ENCODE data around the gene CTSL. TPM values are rescaled to one million over a fixed set of nuclear protein-coding genes. Genes with fewer than 3 reads are reported as not detected.
A peak's percentile ranks its signal among the peaks of the same experiment; 100 is the strongest.

CTSL gene
- total and polyA plus RNA-seq, 9 donors: 42.8 to 80.3 (median 50.9) TPM

GRCh38 chr9:87683751-87684626 lies 41.9 kb upstream of the CTSL start:
- DNase-seq: no peak
- H3K4me3 ChIP-seq (ENCODE audit: low read length): no peak overlapping the region
- H3K36me3 ChIP-seq (ENCODE audit: control insufficient read depth, insufficient read depth, low read length): peaks cover 31% of the 10 kb centered on the region
- H3K9me3 ChIP-seq (replicated peaks; ENCODE audit: control insufficient read depth, low read depth, low read length): no peaks in the 10 kb centered on the region
- no peaks in the 10 kb centered on the region for H3K27me3 ChIP-seq (ENCODE audit: control insufficient read depth, insufficient read depth, low read length)
- no peak overlapping the region for H3K27ac ChIP-seq (ENCODE audit: low read length)
- WGBS (ENCODE audit: insufficient coverage): 81% methylated on average over 24 of the region's 24 CpGs
- no peaks in the 10 kb centered on the region for H3K4me1 ChIP-seq (ENCODE audit: control insufficient read depth, insufficient read depth, low read length)

DNA sequence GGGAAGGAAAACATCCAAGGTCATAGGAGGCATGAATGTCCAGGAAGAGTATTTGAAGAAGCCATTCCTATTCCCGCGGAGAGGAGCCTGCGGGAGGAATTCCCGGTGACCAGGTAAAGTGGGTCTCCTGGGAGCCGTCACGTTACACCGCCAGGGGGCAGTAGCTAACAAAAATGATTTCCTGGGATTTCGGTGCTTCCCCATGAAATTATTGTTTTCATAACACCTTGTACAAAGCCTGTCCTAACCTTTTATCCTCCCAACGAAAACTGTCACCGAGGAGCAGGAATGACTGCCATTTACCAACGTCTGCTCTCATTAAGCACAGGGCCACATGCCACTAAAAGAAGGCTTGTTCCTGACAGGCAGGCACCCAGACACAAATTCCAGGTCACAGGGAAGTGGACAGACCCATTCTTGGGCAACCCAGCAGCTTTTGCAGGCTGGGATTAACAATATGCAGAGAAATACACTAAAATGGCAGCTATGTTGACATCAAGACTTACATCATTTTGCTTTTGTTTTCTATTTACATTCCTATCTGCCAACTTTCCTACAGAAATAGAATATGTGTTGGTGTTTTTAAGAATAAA lies 41.2 kb upstream of the CTSL start:
- WGBS (ENCODE audit: insufficient coverage): 50% methylated on average over 11 of the region's 11 CpGs
- no peak for DNase-seq
- Histone ChIP-seq H3K9me3 (replicated peaks; ENCODE audit: control insufficient read depth, low read depth, low read length) (no peaks in the 10 kb centered on the region), H3K4me1 (ENCODE audit: control insufficient read depth, insufficient read depth, low read length) (no peaks in the 10 kb centered on the region), H3K27me3 (ENCODE audit: control insufficient read depth, insufficient read depth, low read length) (no peaks in the 10 kb centered on the region), H3K27ac (ENCODE audit: low read length) (no peak overlapping the region), H3K36me3 (ENCODE audit: control insufficient read depth, insufficient read depth, low read length) (peaks cover 31% of the 10 kb centered on the region), H3K4me3 (ENCODE audit: low read length) (no peak overlapping the region)

- no peaks in the 10 kb centered on the region for H3K9me3 ChIP-seq (replicated peaks; ENCODE audit: control insufficient read depth, low read depth, low read length)
- no peaks in the 10 kb centered on the region for H3K27me3 ChIP-seq (ENCODE audit: control insufficient read depth, insufficient read depth, low read length)
- H3K4me1 ChIP-seq (ENCODE audit: control insufficient read depth, insufficient read depth, low read length): no peaks in the 10 kb centered on the region
- no peak overlapping the region for H3K4me3 ChIP-seq (ENCODE audit: low read length)
- no peak overlapping the region for H3K27ac ChIP-seq (ENCODE audit: low read length)
- no CpG with 5 or more reads among the region's 4 CpGs for WGBS (ENCODE audit: insufficient coverage)
- no peak for DNase-seq
- H3K36me3 ChIP-seq (ENCODE audit: control insufficient read depth, insufficient read depth, low read length): peaks cover 31% of the 10 kb centered on the region
Observed at GRCh38 chr9:87685441-87685840, 40.5 kb upstream of the CTSL start.

- Histone ChIP-seq H3K4me3 (ENCODE audit: low read length) (no peak overlapping the region), H3K4me1 (ENCODE audit: control insufficient read depth, insufficient read depth, low read length) (no peaks in the 10 kb centered on the region), H3K27ac (ENCODE audit: low read length) (peak overlapping the region; percentile 25), H3K36me3 (ENCODE audit: control insufficient read depth, insufficient read depth, low read length) (peaks cover 31% of the 10 kb centered on the region), H3K27me3 (ENCODE audit: control insufficient read depth, insufficient read depth, low read length) (no peaks in the 10 kb centered on the region), H3K9me3 (replicated peaks; ENCODE audit: control insufficient read depth, low read depth, low read length) (no peaks in the 10 kb centered on the region)
- DNase-seq: peak; percentile 68
- WGBS (ENCODE audit: insufficient coverage): 64% methylated on average over 6 of the region's 14 CpGs
Observed at GRCh38 chr9:87685871-87686519, 39.9 kb upstream of the CTSL start.

- H3K27me3 ChIP-seq (ENCODE audit: control insufficient read depth, insufficient read depth, low read length): no peaks in the 10 kb centered on the region
- 95% methylated on average over 11 of the region's 14 CpGs for WGBS (ENCODE audit: insufficient coverage)
- H3K36me3 ChIP-seq (ENCODE audit: control insufficient read depth, insufficient read depth, low read length): peaks cover 27% of the 10 kb centered on the region
- no peak overlapping the region for H3K4me3 ChIP-seq (ENCODE audit: low read length)
- no peak overlapping the region for H3K27ac ChIP-seq (ENCODE audit: low read length)
- no peaks in the 10 kb centered on the region for H3K4me1 ChIP-seq (ENCODE audit: control insufficient read depth, insufficient read depth, low read length)
- H3K9me3 ChIP-seq (replicated peaks; ENCODE audit: control insufficient read depth, low read depth, low read length): no peaks in the 10 kb centered on the region
- no peak for DNase-seq
Observed at GRCh38 chr9:87686520-87687090, 39.3 kb upstream of the CTSL start.

- WGBS (ENCODE audit: insufficient coverage): no CpG with 5 or more reads among the region's 4 CpGs
- Histone ChIP-seq H3K4me1 (ENCODE audit: control insufficient read depth, insufficient read depth, low read length) (no peaks in the 10 kb centered on the region), H3K27me3 (ENCODE audit: control insufficient read depth, insufficient read depth, low read length) (no peaks in the 10 kb centered on the region), H3K36me3 (ENCODE audit: control insufficient read depth, insufficient read depth, low read length) (peaks cover 21% of the 10 kb centered on the region), H3K9me3 (replicated peaks; ENCODE audit: control insufficient read depth, low read depth, low read length) (no peaks in the 10 kb centered on the region), H3K27ac (ENCODE audit: low read length) (no peak overlapping the region), H3K4me3 (ENCODE audit: low read length) (no peak overlapping the region)
- no peak for DNase-seq
Observed at GRCh38 chr9:87687207-87687606, 38.7 kb upstream of the CTSL start.

GRCh38 chr9:87694236-87694755 lies 31.6 kb upstream of the CTSL start:
- no peak overlapping the region for H3K4me3 ChIP-seq (ENCODE audit: low read length)
- H3K36me3 ChIP-seq (ENCODE audit: control insufficient read depth, insufficient read depth, low read length): peaks cover 20% of the 10 kb centered on the region
- H3K27ac ChIP-seq (ENCODE audit: low read length): no peak overlapping the region
- H3K27me3 ChIP-seq (ENCODE audit: control insufficient read depth, insufficient read depth, low read length): no peaks in the 10 kb centered on the region
- 90% methylated on average over 3 of the region's 3 CpGs for WGBS (ENCODE audit: insufficient coverage)
- H3K9me3 ChIP-seq (replicated peaks; ENCODE audit: control insufficient read depth, low read depth, low read length): no peaks in the 10 kb centered on the region
- H3K4me1 ChIP-seq (ENCODE audit: control insufficient read depth, insufficient read depth, low read length): no peaks in the 10 kb centered on the region
- DNase-seq: no peak

DNA sequence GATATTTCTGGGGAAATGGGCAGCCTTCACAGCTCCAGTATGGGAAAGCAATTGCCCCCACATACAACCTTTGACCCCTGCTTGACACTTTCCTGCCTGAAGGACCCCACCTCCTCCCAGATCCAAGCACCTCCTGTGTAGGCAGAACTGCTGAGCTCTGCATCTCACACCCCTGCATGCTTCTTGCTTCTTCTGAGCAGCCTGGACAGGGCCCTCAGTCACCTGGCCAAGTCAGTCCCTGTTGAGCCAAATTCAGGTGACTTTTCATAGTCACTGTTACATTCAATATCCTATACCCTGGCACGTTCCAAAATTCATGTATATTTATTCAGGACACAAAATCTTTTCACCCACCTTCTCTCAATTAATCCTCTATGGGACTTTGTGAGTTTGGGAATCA lies 30.4 kb upstream of the CTSL start:
- no peaks in the 10 kb centered on the region for H3K9me3 ChIP-seq (replicated peaks; ENCODE audit: control insufficient read depth, low read depth, low read length)
- WGBS (ENCODE audit: insufficient coverage): 100% methylated on average over 1 of the region's 1 CpG
- no peaks in the 10 kb centered on the region for H3K27me3 ChIP-seq (ENCODE audit: control insufficient read depth, insufficient read depth, low read length)
- no peaks in the 10 kb centered on the region for H3K4me1 ChIP-seq (ENCODE audit: control insufficient read depth, insufficient read depth, low read length)
- DNase-seq: no peak
- H3K36me3 ChIP-seq (ENCODE audit: control insufficient read depth, insufficient read depth, low read length): peaks cover 30% of the 10 kb centered on the region
- no peak overlapping the region for H3K27ac ChIP-seq (ENCODE audit: low read length)
- H3K4me3 ChIP-seq (ENCODE audit: low read length): no peak overlapping the region

GRCh38 chr9:87696641-87697040 lies 29.3 kb upstream of the CTSL start:
- DNase-seq: no peak
- H3K27me3 ChIP-seq (ENCODE audit: control insufficient read depth, insufficient read depth, low read length): no peaks in the 10 kb centered on the region
- 85% methylated on average over 2 of the region's 7 CpGs for WGBS (ENCODE audit: insufficient coverage)
- H3K9me3 ChIP-seq (replicated peaks; ENCODE audit: control insufficient read depth, low read depth, low read length): no peaks in the 10 kb centered on the region
- no peak overlapping the region for H3K27ac ChIP-seq (ENCODE audit: low read length)
- H3K36me3 ChIP-seq (ENCODE audit: control insufficient read depth, insufficient read depth, low read length): peaks cover 33% of the 10 kb centered on the region
- H3K4me3 ChIP-seq (ENCODE audit: low read length): no peak overlapping the region
- H3K4me1 ChIP-seq (ENCODE audit: control insufficient read depth, insufficient read depth, low read length): peaks cover under 1% of the 10 kb centered on the region

Measured in muscle of leg (tissue), 11 donors.